Karpas-422 (cell line): Measurements from ENCODE around the gene SVBP. TPM values are rescaled to one million over a fixed set of nuclear protein-coding genes. Genes with fewer than 3 reads are reported as not detected.

Source experiments
- DNase-seq: peaks from one replicate; pipeline ENCODE4 v3.0.0-alpha.2; 2015
- H2AFZ ChIP-seq: fragments of 200-600 bp; sonication (generic); 2 replicates; pipeline ENCODE4 v1.6.1; 2014; ENCODE audit warnings: antibody characterized with exemption, low read length, mixed read lengths
- H3K27ac ChIP-seq: fragments of 200-600 bp; sonication (generic); 2 replicates; pipeline ENCODE4 v1.5.1; 2014; ENCODE audit warnings: mild to moderate bottlenecking, low read length, moderate library complexity
- H3K27me3 ChIP-seq: fragments of 200-600 bp; sonication (generic); 2 replicates; pipeline ENCODE4 v1.6.1; 2014; ENCODE audit warnings: low read length, mixed read lengths
- H3K36me3 ChIP-seq: fragments of 200-600 bp; sonication (generic); 2 replicates; pipeline ENCODE4 v1.6.1; 2014; ENCODE audit warnings: low read length, mixed read lengths; ENCODE audit not compliant: insufficient read depth
- H3K4me1 ChIP-seq: fragments of 200-600 bp; sonication (generic); 2 replicates; pipeline ENCODE4 v1.6.1; 2014; ENCODE audit warnings: mild to moderate bottlenecking, low read length, mixed read lengths
- H3K4me2 ChIP-seq: fragments of 200-600 bp; sonication (generic); 2 replicates; pipeline ENCODE4 v1.6.1; 2014; ENCODE audit warnings: low read length, low read depth, mild to moderate bottlenecking; ENCODE audit not compliant: poor library complexity, severe bottlenecking
- H3K4me3 ChIP-seq: fragments of 200-600 bp; sonication (generic); 2 replicates; pipeline ENCODE4 v1.5.1; 2014; ENCODE audit warnings: mild to moderate bottlenecking, antibody characterized with exemption, low read length, mixed read lengths
- H3K79me2 ChIP-seq: fragments of 200-600 bp; sonication (generic); 2 replicates; pipeline ENCODE4 v1.6.1; 2014; ENCODE audit warnings: mild to moderate bottlenecking, low read length, mixed read lengths
- H3K9ac ChIP-seq: fragments of 200-600 bp; sonication (generic); 2 replicates; pipeline ENCODE4 v1.6.0; 2014; ENCODE audit warnings: low read length
- H3K9me2 ChIP-seq: fragments of 200-600 bp; sonication (generic), shearing (Covaris generic); replicated peaks from 2 replicates; pipeline ENCODE4 v1.6.0; 2014; ENCODE audit warnings: mild to moderate bottlenecking, low read length, moderate library complexity; ENCODE audit not compliant: insufficient read depth
- H3K9me3 ChIP-seq: fragments of 300-700, 200-600 bp; sonication (generic); 2 replicates; pipeline ENCODE4 v1.6.1; 2014; ENCODE audit warnings: low read length, mixed read lengths
- H4K20me1 ChIP-seq: fragments of 200-600 bp; sonication (generic); 2 replicates; pipeline ENCODE4 v1.6.1; 2014; ENCODE audit warnings: mild to moderate bottlenecking, antibody characterized with exemption, low read length, low read depth; ENCODE audit not compliant: insufficient read depth
- total RNA-seq: library from RNA; depleted of rRNA; stranded (reverse); fragments of >200 nt; shearing (Covaris generic); gene quantifications from 2 replicates; pipeline ENCODE4 v1.2.3, GENCODE V29; 2014; ENCODE audit warnings: low replicate concordance

SVBP gene
- total RNA-seq, 1 experiment from 2014 or later = 18.2 TPM

GRCh38 chr1:42786097-42786496 is 31.1 kb downstream of the SVBP start:
- no peaks in the 10 kb centered on the region for H3K27me3 ChIP-seq
- no peak overlapping the region for H3K4me3 ChIP-seq
- H3K27ac ChIP-seq = no peak overlapping the region
- no peaks in the 10 kb centered on the region for H3K4me1 ChIP-seq
- no peak overlapping the region for H2AFZ ChIP-seq
- no peak overlapping the region for H3K9ac ChIP-seq
- H4K20me1 ChIP-seq = no peaks in the 10 kb centered on the region
- no peaks in the 10 kb centered on the region for H3K36me3 ChIP-seq
- no peaks in the 10 kb centered on the region for H3K79me2 ChIP-seq
- H3K9me3 ChIP-seq = no peaks in the 10 kb centered on the region
- no peak overlapping the region for H3K4me2 ChIP-seq
- no peak for DNase-seq
- H3K9me2 ChIP-seq = no peaks in the 10 kb centered on the region

- H3K4me1 ChIP-seq = no peaks in the 10 kb centered on the region
- H2AFZ ChIP-seq = no peak within 1 kb of the TSS
- H3K9ac ChIP-seq = no peak within 1 kb of the TSS
- H3K79me2 ChIP-seq = no peaks in the 10 kb centered on the region
- H4K20me1 ChIP-seq = no peaks in the 10 kb centered on the region
- no peak within 1 kb of the TSS for H3K4me2 ChIP-seq
- peaks cover 4% of the 10 kb centered on the region; the same call in 1 of the 2 replicates for H3K36me3 ChIP-seq
- no peak for DNase-seq
- H3K27ac ChIP-seq = no peak within 1 kb of the TSS
- H3K9me3 ChIP-seq = no peaks in the 10 kb centered on the region
- no peaks in the 10 kb centered on the region for H3K27me3 ChIP-seq
- no peak within 1 kb of the TSS for H3K4me3 ChIP-seq
- H3K9me2 ChIP-seq = no peaks in the 10 kb centered on the region
Measured at GRCh38 chr1:42784946-42785693, 32.1 kb downstream of the SVBP start, which contains the start of gene TMEM269. Gene TMEM269, plus strand, starts transcription at chr1:42784991. Its CDS starts 4,903 bp downstream, at chr1:42789894.

- Histone ChIP-seq H4K20me1 (no peaks in the 10 kb centered on the region), H2AFZ (no peak overlapping the region), H3K9me3 (no peaks in the 10 kb centered on the region), H3K4me3 (no peak overlapping the region), H3K4me1 (no peaks in the 10 kb centered on the region), H3K4me2 (no peak overlapping the region), H3K9ac (no peak overlapping the region), H3K79me2 (no peaks in the 10 kb centered on the region), H3K27me3 (no peaks in the 10 kb centered on the region), H3K27ac (no peak overlapping the region), H3K9me2 (no peaks in the 10 kb centered on the region), H3K36me3 (peaks cover 4% of the 10 kb centered on the region; the same call in 1 of the 2 replicates)
- no peak for DNase-seq
Measured at GRCh38 chr1:42784547-42784945, 32.7 kb downstream of the SVBP start.

GRCh38 chr1:42783092-42783491 is 34.1 kb downstream of the SVBP start:
- Histone ChIP-seq H3K4me1 (no peaks in the 10 kb centered on the region), H3K27ac (no peak overlapping the region), H3K4me2 (no peak overlapping the region), H3K9ac (no peak overlapping the region), H2AFZ (no peak overlapping the region), H4K20me1 (no peaks in the 10 kb centered on the region), H3K36me3 (peaks cover 9% of the 10 kb centered on the region), H3K27me3 (no peaks in the 10 kb centered on the region), H3K4me3 (no peak overlapping the region), H3K9me3 (no peaks in the 10 kb centered on the region), H3K79me2 (no peaks in the 10 kb centered on the region; the same call in 1 of the 2 replicates), H3K9me2 (no peaks in the 10 kb centered on the region)
- DNase-seq = no peak

- H4K20me1 ChIP-seq = no peaks in the 10 kb centered on the region
- H3K4me2 ChIP-seq = no peak overlapping the region
- H3K36me3 ChIP-seq = peaks cover 15% of the 10 kb centered on the region
- no peaks in the 10 kb centered on the region for H3K9me3 ChIP-seq
- DNase-seq = no peak
- no peaks in the 10 kb centered on the region for H3K9me2 ChIP-seq
- H3K9ac ChIP-seq = no peak overlapping the region
- H2AFZ ChIP-seq = no peak overlapping the region
- no peak overlapping the region for H3K27ac ChIP-seq
- H3K4me1 ChIP-seq = no peaks in the 10 kb centered on the region
- H3K4me3 ChIP-seq = no peak overlapping the region
- no peaks in the 10 kb centered on the region; the same call in 1 of the 2 replicates for H3K79me2 ChIP-seq
- H3K27me3 ChIP-seq = no peaks in the 10 kb centered on the region
Measured at GRCh38 chr1:42780176-42780575, 37.0 kb downstream of the SVBP start.

GRCh38 chr1:42779725-42780124 is 37.5 kb downstream of the SVBP start:
- Histone ChIP-seq H3K9me3 (no peaks in the 10 kb centered on the region), H2AFZ (no peak overlapping the region), H3K4me1 (no peaks in the 10 kb centered on the region), H3K9ac (no peak overlapping the region), H3K4me3 (no peak overlapping the region), H3K79me2 (no peaks in the 10 kb centered on the region; the same call in 1 of the 2 replicates), H3K27me3 (no peaks in the 10 kb centered on the region), H3K36me3 (peaks cover 17% of the 10 kb centered on the region), H3K27ac (no peak overlapping the region), H3K4me2 (no peak overlapping the region), H4K20me1 (no peaks in the 10 kb centered on the region), H3K9me2 (no peaks in the 10 kb centered on the region)
- no peak for DNase-seq

- Histone ChIP-seq H3K9me2 (no peaks in the 10 kb centered on the region), H3K79me2 (peaks cover 5% of the 10 kb centered on the region), H3K27ac (no peak overlapping the region), H3K9ac (no peak overlapping the region), H3K4me3 (no peak overlapping the region), H3K27me3 (no peaks in the 10 kb centered on the region), H3K9me3 (no peaks in the 10 kb centered on the region), H2AFZ (no peak overlapping the region), H3K36me3 (peaks cover 20% of the 10 kb centered on the region), H3K4me2 (no peak overlapping the region), H3K4me1 (no peaks in the 10 kb centered on the region), H4K20me1 (no peaks in the 10 kb centered on the region)
- peak; percentile 80 for DNase-seq
Measured at GRCh38 chr1:42777852-42778251, 39.3 kb downstream of the SVBP start.

GRCh38 chr1:42776502-42776901 is 40.7 kb downstream of the SVBP start:
- Histone ChIP-seq H3K9me2 (no peaks in the 10 kb centered on the region), H3K36me3 (peaks cover 20% of the 10 kb centered on the region), H3K4me1 (no peaks in the 10 kb centered on the region), H3K9me3 (no peaks in the 10 kb centered on the region), H3K9ac (no peak overlapping the region), H4K20me1 (no peaks in the 10 kb centered on the region), H3K4me2 (no peak overlapping the region), H2AFZ (no peak overlapping the region), H3K27me3 (no peaks in the 10 kb centered on the region), H3K27ac (no peak overlapping the region), H3K79me2 (peaks cover 18% of the 10 kb centered on the region), H3K4me3 (no peak overlapping the region)
- DNase-seq = no peak
